Endodermal cell (in vitro differentiated cells): ENCODE data around the gene DPH7. TPM values are rescaled to one million over a fixed set of nuclear protein-coding genes. Genes with fewer than 3 reads are reported as not detected.

Experiments used
- DNase-seq: peaks from one replicate; pipeline ENCODE4 v3.0.0-alpha.2; 2017
- H3K27ac ChIP-seq: 2 replicates; pipeline ENCODE4 v1.5.1; 2013; ENCODE audit warnings: mild to moderate bottlenecking, low read depth, low read length, moderate library complexity
- H3K27me3 ChIP-seq: 2 replicates; pipeline ENCODE4 v1.6.1; 2013; ENCODE audit warnings: mild to moderate bottlenecking, low read length, moderate library complexity; ENCODE audit not compliant: insufficient read depth, control insufficient read depth, poor library complexity, severe bottlenecking
- H3K36me3 ChIP-seq: 2 replicates; pipeline ENCODE4 v1.7.0; 2013; ENCODE audit warnings: mild to moderate bottlenecking, low read length, moderate library complexity; ENCODE audit not compliant: control insufficient read depth, insufficient read depth
- H3K4me1 ChIP-seq: one replicate; pipeline ENCODE4 v1.7.0; 2013; ENCODE audit warnings: low read length; ENCODE audit not compliant: control insufficient read depth, insufficient read depth
- H3K4me3 ChIP-seq: 2 replicates; pipeline ENCODE4 v1.5.1; 2013; ENCODE audit warnings: mild to moderate bottlenecking, low read length, moderate library complexity
- H3K9ac ChIP-seq: 2 replicates; pipeline ENCODE4 v1.6.1; 2013; ENCODE audit warnings: mild to moderate bottlenecking, low read length, moderate library complexity; ENCODE audit not compliant: poor library complexity, severe bottlenecking; ENCODE audit errors: extremely low read depth
- H3K9me3 ChIP-seq: 2 replicates; pipeline ENCODE4 v1.6.1; 2013; ENCODE audit warnings: mild to moderate bottlenecking, low read length, moderate library complexity; ENCODE audit not compliant: control insufficient read depth
- H3K27ac Mint-ChIP-seq: 2 replicates; pipeline ENCODE4 v1.8.0; 2020; ENCODE audit warnings: mixed read lengths
- H3K27me3 Mint-ChIP-seq: 2 replicates; pipeline ENCODE4 v1.8.0; 2021; ENCODE audit warnings: mild to moderate bottlenecking, mixed read lengths; ENCODE audit not compliant: insufficient read depth
- H3K36me3 Mint-ChIP-seq: 2 replicates; pipeline ENCODE4 v1.8.0; 2020; ENCODE audit warnings: low read depth, mixed read lengths
- H3K4me1 Mint-ChIP-seq: 2 replicates; pipeline ENCODE4 v1.8.0; 2020; ENCODE audit warnings: mixed read lengths
- H3K4me3 Mint-ChIP-seq: 2 replicates; pipeline ENCODE4 v1.8.0; 2020; ENCODE audit warnings: mild to moderate bottlenecking, moderate library complexity, mixed read lengths
- H3K9me3 Mint-ChIP-seq: 2 replicates; pipeline ENCODE4 v1.8.0; 2020; ENCODE audit warnings: mild to moderate bottlenecking, mixed read lengths
- CTCF ChIP-seq: fragments of 200-600 bp; sonication (generic); conservative IDR thresholded peaks from 2 replicates; pipeline ENCODE4 v1.5.0; 2021; ENCODE audit warnings: antibody characterized with exemption, mild to moderate bottlenecking
- WGBS, 2 experiments: methylation state at CpG; one replicate each; pipeline versions ENCODE4 v1.1.5 to v1.1.7; 2013; ENCODE audit warnings: missing lambda C conversion rate in 2 of 2, mixed read lengths in 1 of 2; ENCODE audit not compliant: insufficient coverage in 1 of 2, insufficient read length in 1 of 2; 5-methylcytosine and 5-hydroxymethylcytosine counted together
- total RNA-seq, 2 donors: library from RNA; stranded (reverse); fragmentation: NEBNext Ultra II Directional in 1 of 2; extraction: Animal tissue kit (Norgen Biotek cat#: 25700) in 1 of 2; gene quantifications; 2 replicates in 1 of 2; 3 replicates in 1 of 2; pipeline ENCODE4 v1.2.1, GENCODE V29; 2021

DPH7 gene
- total RNA-seq, 2 donors from 2014 or later = 48.9 to 50.4 TPM

- TF ChIP-seq CTCF = peak; percentile 55
- H3K9ac ChIP-seq = no peak overlapping the region
- H3K27ac ChIP-seq = no peak overlapping the region
- Mint-ChIP-seq H3K36me3 (peaks cover 14% of the 10 kb centered on the region), H3K27ac (peak overlapping the region; percentile 26), H3K4me3 (no peak overlapping the region), H3K27me3 (no peaks in the 10 kb centered on the region), H3K9me3 (no peaks in the 10 kb centered on the region), H3K4me1 (peaks cover 17% of the 10 kb centered on the region)
- no peak overlapping the region for H3K4me3 ChIP-seq
- H3K36me3 ChIP-seq = peaks cover 25% of the 10 kb centered on the region
- H3K9me3 ChIP-seq = no peaks in the 10 kb centered on the region
- no peaks in the 10 kb centered on the region for H3K27me3 ChIP-seq
- WGBS, 2 experiments = 93 to 96% methylated on average over 7 to 25 of the region's 25 CpGs
- no peak for DNase-seq
- H3K4me1 ChIP-seq = no peaks in the 10 kb centered on the region
Measured at GRCh38 chr9:137614631-137615386, 36.1 kb upstream of the DPH7 start.

GRCh38 chr9:137613738-137614523, 35.2 kb upstream of the DPH7 start:
- DNase-seq = no peak
- Mint-ChIP-seq H3K4me3 (no peak overlapping the region), H3K27me3 (no peaks in the 10 kb centered on the region), H3K9me3 (no peaks in the 10 kb centered on the region), H3K27ac (no peak overlapping the region), H3K36me3 (peaks cover 14% of the 10 kb centered on the region), H3K4me1 (peaks cover 15% of the 10 kb centered on the region)
- no peak overlapping the region for H3K4me3 ChIP-seq
- H3K27ac ChIP-seq = no peak overlapping the region
- WGBS, 2 experiments = 95 to 96% methylated on average over 17 to 27 of the region's 27 CpGs
- H3K36me3 ChIP-seq = peaks cover 25% of the 10 kb centered on the region
- H3K9me3 ChIP-seq = no peaks in the 10 kb centered on the region
- TF ChIP-seq CTCF = no peak
- no peaks in the 10 kb centered on the region for H3K27me3 ChIP-seq
- H3K4me1 ChIP-seq = no peaks in the 10 kb centered on the region
- no peak overlapping the region for H3K9ac ChIP-seq

GRCh38 chr9:137613259-137613658, 34.5 kb upstream of the DPH7 start:
- Mint-ChIP-seq H3K9me3 (no peaks in the 10 kb centered on the region), H3K27me3 (no peaks in the 10 kb centered on the region), H3K4me3 (no peak overlapping the region), H3K27ac (peak overlapping the region; percentile 70), H3K4me1 (peaks cover 15% of the 10 kb centered on the region), H3K36me3 (peaks cover 14% of the 10 kb centered on the region)
- WGBS, 2 experiments = 95 to 100% methylated on average over 3 to 5 of the region's 5 CpGs
- DNase-seq = peak; percentile 43
- no peaks in the 10 kb centered on the region for H3K4me1 ChIP-seq
- TF ChIP-seq CTCF = no peak
- H3K27me3 ChIP-seq = no peaks in the 10 kb centered on the region
- H3K9ac ChIP-seq = no peak overlapping the region
- peaks cover 25% of the 10 kb centered on the region for H3K36me3 ChIP-seq
- H3K4me3 ChIP-seq = no peak overlapping the region
- no peaks in the 10 kb centered on the region for H3K9me3 ChIP-seq
- H3K27ac ChIP-seq = peak overlapping the region; percentile 17
